ENCODE results near the gene ATP2C2. TPM values are rescaled to one million over a fixed set of nuclear protein-coding genes. Genes with fewer than 3 reads are reported as not detected.

ATP2C2 gene
- polyA plus RNA-seq, 1 of the 3 experiments (the other 2 are of a cell fraction), result 0.33 TPM

- TF ChIP-seq, protein P1, sequence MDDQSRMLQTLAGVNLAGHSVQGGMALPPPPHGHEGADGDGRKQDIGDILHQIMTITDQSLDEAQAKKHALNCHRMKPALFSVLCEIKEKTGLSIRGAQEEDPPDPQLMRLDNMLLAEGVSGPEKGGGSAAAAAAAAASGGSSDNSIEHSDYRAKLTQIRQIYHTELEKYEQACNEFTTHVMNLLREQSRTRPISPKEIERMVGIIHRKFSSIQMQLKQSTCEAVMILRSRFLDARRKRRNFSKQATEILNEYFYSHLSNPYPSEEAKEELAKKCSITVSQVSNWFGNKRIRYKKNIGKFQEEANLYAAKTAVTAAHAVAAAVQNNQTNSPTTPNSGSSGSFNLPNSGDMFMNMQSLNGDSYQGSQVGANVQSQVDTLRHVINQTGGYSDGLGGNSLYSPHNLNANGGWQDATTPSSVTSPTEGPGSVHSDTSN (IDR thresholded peaks at IDR 0.05), result no peak
- TF ChIP-seq YY1 (IDR thresholded peaks at IDR 0.05; ENCODE audit: low read depth), result no peak
- no peak for TF ChIP-seq FOXM1 (IDR thresholded peaks at IDR 0.05; ENCODE audit: low read depth)
- TF ChIP-seq NFIC (IDR thresholded peaks at IDR 0.05; ENCODE audit: borderline replicate concordance), result no peak
Observed at GRCh38 chr16:84367297-84367680, 1.0 kb upstream of the ATP2C2 start (continued).

GRCh38 chr16:84367750-84368307 is 509 bp upstream of the ATP2C2 start:
- H3K4me1 ChIP-seq (ENCODE audit: control insufficient read depth in 1 of 2, insufficient read depth in 2 of 2, low read depth in 1 of 2, low read length in 1 of 2), result no peaks in the 10 kb centered on the region
- no peak for TF ChIP-seq ELF1 (IDR thresholded peaks at IDR 0.05)
- TF ChIP-seq TEAD4 (IDR thresholded peaks at IDR 0.05; ENCODE audit: borderline replicate concordance, insufficient read depth), result no peak
- TF ChIP-seq FOXJ3 (CRISPR knock-in tag; IDR thresholded peaks at IDR 0.05), result no peak
- no peak for TF ChIP-seq RXRA (IDR thresholded peaks at IDR 0.05; ENCODE audit: borderline replicate concordance, low read depth)
- no peak for TF ChIP-seq CTCF (IDR thresholded peaks at IDR 0.05)
- TF ChIP-seq, protein P2, sequence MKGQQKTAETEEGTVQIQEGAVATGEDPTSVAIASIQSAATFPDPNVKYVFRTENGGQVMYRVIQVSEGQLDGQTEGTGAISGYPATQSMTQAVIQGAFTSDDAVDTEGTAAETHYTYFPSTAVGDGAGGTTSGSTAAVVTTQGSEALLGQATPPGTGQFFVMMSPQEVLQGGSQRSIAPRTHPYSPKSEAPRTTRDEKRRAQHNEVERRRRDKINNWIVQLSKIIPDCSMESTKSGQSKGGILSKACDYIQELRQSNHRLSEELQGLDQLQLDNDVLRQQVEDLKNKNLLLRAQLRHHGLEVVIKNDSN (IDR thresholded peaks at IDR 0.05; ENCODE audit: borderline replicate concordance, low read depth), result no peak
- TF ChIP-seq, protein P3, sequence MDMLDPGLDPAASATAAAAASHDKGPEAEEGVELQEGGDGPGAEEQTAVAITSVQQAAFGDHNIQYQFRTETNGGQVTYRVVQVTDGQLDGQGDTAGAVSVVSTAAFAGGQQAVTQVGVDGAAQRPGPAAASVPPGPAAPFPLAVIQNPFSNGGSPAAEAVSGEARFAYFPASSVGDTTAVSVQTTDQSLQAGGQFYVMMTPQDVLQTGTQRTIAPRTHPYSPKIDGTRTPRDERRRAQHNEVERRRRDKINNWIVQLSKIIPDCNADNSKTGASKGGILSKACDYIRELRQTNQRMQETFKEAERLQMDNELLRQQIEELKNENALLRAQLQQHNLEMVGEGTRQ (IDR thresholded peaks at IDR 0.05; ENCODE audit: borderline replicate concordance, low read depth, low read length), result no peak
- no peak for TF ChIP-seq JUND (IDR thresholded peaks at IDR 0.05)
- TF ChIP-seq EP300 (IDR thresholded peaks at IDR 0.05; ENCODE audit: borderline replicate concordance in 1 of 2, low read depth in 1 of 2, low read length in 1 of 2), result no peak
- no peak for TF ChIP-seq ZBTB33 (IDR thresholded peaks at IDR 0.05; ENCODE audit: borderline replicate concordance, low read depth)
- no peak for TF ChIP-seq NFIC (IDR thresholded peaks at IDR 0.05; ENCODE audit: borderline replicate concordance)
- no peak for TF ChIP-seq RCOR1 (IDR thresholded peaks at IDR 0.05; ENCODE audit: low read length)
- TF ChIP-seq POLR2AphosphoS5 (IDR thresholded peaks at IDR 0.05; ENCODE audit: low read depth, low read length), result no peak
- no peak for TF ChIP-seq MEF2A (IDR thresholded peaks at IDR 0.05; ENCODE audit: borderline replicate concordance, low read depth)
- no peak for TF ChIP-seq SMC3 (IDR thresholded peaks at IDR 0.05; ENCODE audit: low read depth, low read length)
- TF ChIP-seq, protein P1 (IDR thresholded peaks at IDR 0.05), result no peak
- H3K9me3 ChIP-seq, result no peaks in the 10 kb centered on the region
- no peak overlapping the region for H3K4me3 ChIP-seq (ENCODE audit: low read depth in 2 of 2, low read length in 1 of 2)
- no peaks in the 10 kb centered on the region for H4K20me1 ChIP-seq (ENCODE audit: insufficient read depth)
- ChIA-PET POLR2A (no interaction called here), CTCF (no interaction called here)
- H3K4me2 ChIP-seq, result no peak overlapping the region
- WGBS (ENCODE audit: low lambda C conversion rate), result 38% methylated on average over 14 of the region's 27 CpGs
- no peak overlapping the region for H3K9ac ChIP-seq
- H3K27ac ChIP-seq (ENCODE audit: low read depth in 2 of 2, low read length in 1 of 2), result no peak overlapping the region
- H3F3A ChIP-seq (replicated peaks; ENCODE audit: insufficient read depth), result no peaks in the 10 kb centered on the region
- H3K9me2 ChIP-seq, result no peaks in the 10 kb centered on the region
- peaks cover 70% of the 10 kb centered on the region for H3K27me3 ChIP-seq (ENCODE audit: insufficient read depth)
- no peak overlapping the region for H2AFZ ChIP-seq (ENCODE audit: low read depth)
- DNase-seq, result no peak
- no peaks in the 10 kb centered on the region for H3K79me2 ChIP-seq (ENCODE audit: insufficient read depth)
- H3K36me3 ChIP-seq (replicated peaks in 1 of 2; ENCODE audit: control insufficient read depth in 1 of 2, insufficient read depth in 2 of 2, low read length in 1 of 2), result no peaks in the 10 kb centered on the region

Data from SK-N-SH (cell line).